GM12865 (cell line): Measurements from ENCODE around the gene LHFPL3.
"Not testable (repeated sequence)": the region's sequence is repeated elsewhere in the genome, so short reads cannot be mapped to it uniquely, and the experiment has no call there.

Experiments used
- DNase-seq: peaks from one replicate; pipeline ENCODE4 v3.0.0; 2010; ENCODE audit warnings: low read depth
- H3K4me3 ChIP-seq: 2 replicates; pipeline ENCODE4 v1.5.1; 2011; ENCODE audit warnings: mild to moderate bottlenecking, low read depth, low read length, control low read depth
- TF ChIP-seq, protein P1 (sequence below): IDR thresholded peaks from 2 replicates; pipeline ENCODE4 v1.5.1; 2011; ENCODE audit warnings: low read length, control low read depth, low read depth, inconsistent platforms; ENCODE audit not compliant: insufficient read depth; ENCODE audit errors: missing control alignments

Gene LHFPL3

DNA sequence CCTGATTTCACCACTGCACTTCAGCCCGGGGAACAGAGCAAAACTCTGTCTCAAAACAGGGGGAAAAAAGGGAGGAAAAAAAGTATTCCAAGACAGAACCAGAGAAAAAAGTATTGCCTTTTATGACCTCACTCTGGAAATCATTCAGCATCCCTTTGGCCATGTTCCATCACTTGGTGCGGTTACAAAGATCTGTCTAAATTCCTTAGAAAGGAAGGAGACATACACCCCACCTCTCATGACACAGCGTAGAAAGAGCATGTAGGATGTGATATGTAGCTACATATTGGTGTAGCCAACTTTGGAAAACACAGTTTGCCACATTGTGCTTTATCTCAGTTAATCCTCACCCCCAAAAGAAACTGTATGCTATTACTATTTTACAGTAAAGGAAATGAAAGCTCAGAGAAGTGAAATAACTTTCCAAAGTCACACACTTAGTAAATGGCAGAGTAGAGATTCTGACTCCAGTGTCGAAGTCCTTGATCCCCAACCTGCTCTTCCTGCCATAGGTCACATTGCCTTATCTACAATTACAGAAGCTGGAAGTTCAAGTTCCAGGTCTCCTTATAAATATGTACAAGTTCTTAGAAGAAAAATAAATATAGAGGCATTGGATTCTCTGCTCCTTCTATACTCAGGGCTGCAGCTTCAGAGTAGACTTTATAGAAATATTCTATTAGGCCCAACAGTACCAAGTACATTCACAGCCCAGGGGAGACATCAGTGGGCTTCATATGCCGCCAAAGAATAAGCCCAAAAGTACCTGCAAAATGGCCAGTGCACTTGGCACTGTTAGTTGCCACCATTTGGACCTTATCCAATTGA lies 594.0 kb downstream of the LHFPL3 start:
- no peak for DNase-seq
- H3K4me3 ChIP-seq: no peak overlapping the region
- TF ChIP-seq, protein P1, sequence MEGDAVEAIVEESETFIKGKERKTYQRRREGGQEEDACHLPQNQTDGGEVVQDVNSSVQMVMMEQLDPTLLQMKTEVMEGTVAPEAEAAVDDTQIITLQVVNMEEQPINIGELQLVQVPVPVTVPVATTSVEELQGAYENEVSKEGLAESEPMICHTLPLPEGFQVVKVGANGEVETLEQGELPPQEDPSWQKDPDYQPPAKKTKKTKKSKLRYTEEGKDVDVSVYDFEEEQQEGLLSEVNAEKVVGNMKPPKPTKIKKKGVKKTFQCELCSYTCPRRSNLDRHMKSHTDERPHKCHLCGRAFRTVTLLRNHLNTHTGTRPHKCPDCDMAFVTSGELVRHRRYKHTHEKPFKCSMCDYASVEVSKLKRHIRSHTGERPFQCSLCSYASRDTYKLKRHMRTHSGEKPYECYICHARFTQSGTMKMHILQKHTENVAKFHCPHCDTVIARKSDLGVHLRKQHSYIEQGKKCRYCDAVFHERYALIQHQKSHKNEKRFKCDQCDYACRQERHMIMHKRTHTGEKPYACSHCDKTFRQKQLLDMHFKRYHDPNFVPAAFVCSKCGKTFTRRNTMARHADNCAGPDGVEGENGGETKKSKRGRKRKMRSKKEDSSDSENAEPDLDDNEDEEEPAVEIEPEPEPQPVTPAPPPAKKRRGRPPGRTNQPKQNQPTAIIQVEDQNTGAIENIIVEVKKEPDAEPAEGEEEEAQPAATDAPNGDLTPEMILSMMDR: no peak

DNA sequence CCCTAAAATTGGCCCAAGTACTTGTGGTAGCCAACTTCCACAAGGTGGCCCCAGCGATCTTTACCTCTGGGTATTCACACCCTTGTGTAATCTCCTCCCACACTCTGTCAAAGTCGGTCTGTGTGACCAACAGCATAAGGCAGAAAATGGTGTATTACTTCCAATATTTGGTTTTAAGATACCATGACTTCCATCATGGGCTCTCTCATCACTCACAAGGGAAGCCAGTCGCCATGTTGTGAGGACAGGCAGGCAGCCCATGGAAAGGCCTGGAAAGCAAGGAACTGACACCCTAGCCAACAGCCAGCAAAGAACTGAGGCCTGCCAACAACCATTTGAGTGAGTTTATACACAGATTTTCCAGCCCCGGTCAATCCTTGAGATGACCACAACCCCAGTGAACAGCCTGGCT lies 594.6 kb downstream of the LHFPL3 start:
- TF ChIP-seq, protein P1: peak; percentile 91
- peak; percentile 93 for DNase-seq
- no peak overlapping the region for H3K4me3 ChIP-seq

DNA sequence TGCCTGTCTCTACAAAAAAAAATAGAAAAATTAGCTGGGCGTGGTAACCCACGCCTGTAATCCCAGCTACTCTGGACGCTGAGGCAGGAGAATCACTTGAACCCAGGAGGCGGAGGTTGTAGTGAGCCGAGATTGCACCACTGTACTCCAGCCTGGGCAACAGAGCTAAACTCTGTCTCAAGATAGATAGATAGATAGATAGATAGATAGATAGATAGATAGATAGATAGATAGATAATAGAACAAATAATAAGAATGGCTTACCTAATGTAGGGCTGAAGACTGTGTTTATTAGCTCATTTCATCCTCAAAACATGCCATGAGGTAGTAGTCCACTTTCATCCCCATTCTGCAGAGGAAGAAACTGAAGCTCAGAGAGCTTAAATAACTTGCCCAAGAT lies 597.8 kb downstream of the LHFPL3 start:
- DNase-seq, H3K4me3 ChIP-seq: not testable (repeated sequence)

DNA sequence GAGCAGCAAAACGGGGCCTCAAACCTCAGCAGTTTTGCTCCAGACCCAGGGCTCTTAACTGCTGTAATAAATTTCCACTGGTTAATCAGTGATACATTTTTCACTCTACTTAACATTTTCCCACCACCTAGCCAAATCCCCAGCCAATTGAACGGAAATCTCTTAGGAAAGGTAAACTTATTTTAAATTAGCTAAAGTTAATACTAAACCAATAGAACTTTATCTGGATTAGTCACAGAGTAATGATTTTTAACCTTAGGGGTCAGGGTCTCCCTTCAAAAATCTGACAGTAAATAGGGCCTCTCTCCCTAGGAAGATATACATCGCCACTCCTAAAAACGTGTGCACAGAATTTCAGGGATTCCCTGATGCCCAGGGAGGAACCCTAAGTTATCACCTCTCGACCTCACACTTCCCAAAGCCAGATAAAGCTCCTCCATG lies 598.2 kb downstream of the LHFPL3 start:
- TF ChIP-seq, protein P1: no peak
- no peak for DNase-seq

DNA sequence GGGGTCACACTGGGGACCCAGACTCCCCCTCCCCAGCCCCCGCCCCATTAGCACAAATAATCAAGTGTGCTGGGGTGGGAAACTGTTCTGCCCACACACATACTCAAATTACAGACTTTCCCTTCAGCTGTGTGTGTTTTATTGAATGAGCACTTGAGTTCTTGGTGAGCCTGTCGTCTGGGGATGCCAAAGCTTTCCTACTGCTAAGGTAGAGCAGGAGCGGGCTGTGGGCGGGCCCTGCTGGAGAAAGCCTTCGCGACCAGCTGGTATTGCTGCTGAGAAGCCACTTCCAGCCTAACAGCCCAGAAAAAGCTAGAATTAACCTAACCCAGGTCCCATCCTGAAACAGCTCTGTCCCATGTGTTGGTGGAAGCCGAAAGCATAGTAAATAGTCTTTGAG lies 598.7 kb downstream of the LHFPL3 start:
- no peak for DNase-seq
- TF ChIP-seq, protein P1: no peak
- no peak overlapping the region for H3K4me3 ChIP-seq

More for the DNA sequence above, 598.2 kb downstream of the LHFPL3 start:
- H3K4me3 ChIP-seq: no peak overlapping the region

DNA sequence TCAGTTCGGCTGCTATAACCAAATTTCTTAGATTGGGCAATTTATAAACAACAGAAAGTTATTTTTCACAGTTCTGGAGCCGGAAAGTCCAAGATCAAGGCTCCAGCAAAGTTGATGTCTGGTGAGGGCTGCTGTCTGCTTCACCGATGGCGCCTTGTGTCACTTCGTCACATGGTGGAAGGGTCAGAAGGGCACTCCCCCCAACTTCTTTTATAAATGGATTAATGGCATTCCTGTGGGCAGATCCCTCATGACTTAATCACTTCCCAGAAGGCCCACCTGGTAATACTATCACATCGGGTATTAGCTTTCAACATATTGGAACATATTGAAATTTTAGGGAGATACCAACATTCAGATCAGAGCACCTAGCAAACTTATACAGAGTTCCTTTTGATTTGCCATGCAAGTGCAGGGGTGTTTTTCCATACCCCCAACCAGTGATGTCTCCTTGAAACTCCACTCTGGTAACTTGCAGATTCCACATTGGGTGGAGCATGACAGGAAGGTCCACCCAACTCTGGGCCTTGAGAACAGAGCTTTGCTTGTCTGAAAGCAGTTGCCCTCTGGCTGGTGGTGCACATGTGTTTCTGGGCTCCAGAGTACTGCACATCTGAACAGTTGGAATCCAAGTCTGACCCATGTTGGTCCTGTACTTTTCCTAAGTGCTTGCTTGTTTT lies 600.5 kb downstream of the LHFPL3 start:
- TF ChIP-seq, protein P1: no peak
- no peak for DNase-seq
- H3K4me3 ChIP-seq: no peak overlapping the region

DNA sequence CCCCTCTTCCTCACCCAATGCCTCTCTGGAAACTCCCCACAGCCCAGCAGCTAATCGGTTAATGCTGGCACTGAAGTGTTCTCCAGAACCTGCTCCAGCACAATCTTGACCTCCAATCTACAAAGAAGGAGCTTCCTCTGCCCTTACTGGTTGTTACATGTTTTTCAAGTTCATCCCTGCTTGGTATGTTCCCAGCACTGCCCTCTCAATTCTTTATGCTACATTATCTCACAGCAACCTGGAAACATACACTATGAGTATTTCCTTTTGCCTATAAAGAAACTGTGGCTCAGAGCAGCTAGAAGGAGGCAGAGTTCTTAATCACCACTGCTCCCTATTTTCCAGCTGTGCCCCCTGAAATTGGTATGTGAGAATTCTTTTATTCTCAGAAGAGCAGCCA lies 601.5 kb downstream of the LHFPL3 start:
- no peak for DNase-seq
- TF ChIP-seq, protein P1: no peak
- H3K4me3 ChIP-seq: no peak overlapping the region
